ENCODE results near the gene HS6ST2.

DNA sequence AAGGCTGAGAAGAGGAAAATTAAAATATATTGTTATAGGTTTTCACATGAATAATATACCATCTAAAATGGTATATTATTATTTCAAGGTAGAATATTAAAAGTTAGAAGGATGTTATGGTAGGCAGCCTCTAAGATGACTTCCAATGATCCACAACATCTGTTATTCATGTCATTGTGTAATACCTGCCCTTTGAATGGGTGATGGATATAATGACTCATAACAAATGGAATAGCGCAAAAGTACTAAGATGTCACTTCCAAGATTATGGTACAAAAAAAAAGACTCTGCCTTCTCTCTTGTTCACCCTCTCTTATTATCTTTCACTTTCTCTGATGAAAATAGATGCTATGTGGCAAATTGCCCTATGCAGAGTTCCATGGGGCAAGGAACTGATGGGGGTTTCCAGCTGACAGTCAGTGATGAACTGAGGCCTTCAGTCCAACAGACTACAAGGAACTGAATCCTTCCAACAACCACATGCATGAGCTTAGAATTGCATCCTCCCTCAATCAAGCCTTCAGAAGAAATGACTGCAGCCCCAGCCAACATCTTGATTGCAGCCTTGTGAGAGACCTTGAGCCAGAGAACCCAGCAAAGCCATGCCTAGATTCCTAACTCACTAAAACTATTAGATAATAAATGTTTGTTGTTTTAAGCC, 57.7 kb downstream of the HS6ST2 start:
- no peak for TF ChIP-seq CTCF (IDR thresholded peaks at IDR 0.05; ENCODE audit: borderline replicate concordance, extremely low read depth, low read length, poor library complexity, severe bottlenecking)
- TF ChIP-seq EZH2 (IDR thresholded peaks at IDR 0.05; ENCODE audit: borderline replicate concordance, low read depth, low read length, severe bottlenecking), result no peak
